GM21381 (cell line): ENCODE data around the gene THSD4.

Experiments used
- ATAC-seq: cut with Tn5 transposase; IDR thresholded peaks from one replicate; pipeline ENCODE4 v1.9.1; 2021; ENCODE audit warnings: mild to moderate bottlenecking, moderate library complexity; ENCODE audit not compliant: unreplicated experiment

Gene THSD4

GRCh38 chr15:71220828-71221227, 105.6 kb downstream of the THSD4 start:
- no peak for ATAC-seq

GRCh38 chr15:71221417-71221816, 106.1 kb downstream of the THSD4 start:
- ATAC-seq, result no peak

- no peak for ATAC-seq
Measured at GRCh38 chr15:71223516-71223915, 108.2 kb downstream of the THSD4 start.

GRCh38 chr15:71224024-71224423, 108.8 kb downstream of the THSD4 start:
- no peak for ATAC-seq

GRCh38 chr15:71225851-71226250, 110.6 kb downstream of the THSD4 start:
- ATAC-seq, result no peak

GRCh38 chr15:71226536-71227455, 111.5 kb downstream of the THSD4 start:
- no peak for ATAC-seq

- ATAC-seq, result no peak
Measured at GRCh38 chr15:71228403-71228802, 113.1 kb downstream of the THSD4 start.

- no peak for ATAC-seq
Measured at GRCh38 chr15:71230303-71230702, 115.0 kb downstream of the THSD4 start.

GRCh38 chr15:71231758-71232157, 116.5 kb downstream of the THSD4 start:
- ATAC-seq, result no peak

- no peak for ATAC-seq
Measured at GRCh38 chr15:71232411-71232810, 117.1 kb downstream of the THSD4 start.

GRCh38 chr15:71237456-71238188, 122.4 kb downstream of the THSD4 start:
- ATAC-seq, result no peak

- no peak for ATAC-seq
Measured at GRCh38 chr15:71238926-71239325, 123.7 kb downstream of the THSD4 start.

- ATAC-seq, result no peak
Measured at GRCh38 chr15:71239592-71240364, 124.5 kb downstream of the THSD4 start.

- no peak for ATAC-seq
Measured at GRCh38 chr15:71242292-71242691, 127.0 kb downstream of the THSD4 start.

GRCh38 chr15:71244250-71244649, 129.0 kb downstream of the THSD4 start:
- ATAC-seq, result no peak

- ATAC-seq, result no peak
Measured at GRCh38 chr15:71245588-71245987, 130.3 kb downstream of the THSD4 start.

GRCh38 chr15:71248386-71248785, 133.1 kb downstream of the THSD4 start:
- ATAC-seq, result no peak

GRCh38 chr15:71249986-71250385, 134.7 kb downstream of the THSD4 start:
- ATAC-seq, result no peak

- ATAC-seq, result no peak
Measured at GRCh38 chr15:71250936-71251583, 135.8 kb downstream of the THSD4 start.

- ATAC-seq, result no peak
Measured at GRCh38 chr15:71251584-71252043, 136.3 kb downstream of the THSD4 start.
